PFSK-1 (cell line): ENCODE measurements around the gene STAG1.

Experiments
- POLR2AphosphoS5 ChIP-seq: IDR thresholded peaks from 2 replicates; pipeline ENCODE4 v1.6.1; 2012; ENCODE audit warnings: low read depth, mild to moderate bottlenecking, control low read depth, low read length, moderate library complexity
- SIN3A ChIP-seq: IDR thresholded peaks from 2 replicates; pipeline ENCODE4 v1.6.1; 2012; ENCODE audit warnings: mild to moderate bottlenecking, low read length, moderate library complexity, borderline replicate concordance; ENCODE audit not compliant: insufficient read depth

GRCh38 chr3:136750209-136750896 is 1.8 kb downstream of the STAG1 start:
- TF ChIP-seq POLR2AphosphoS5, result no peak
- TF ChIP-seq SIN3A, result no peak
